Neural progenitor cell (in vitro differentiated cells): ENCODE results near the gene CCDC71L. TPM values are rescaled to one million over a fixed set of nuclear protein-coding genes. Genes with fewer than 3 reads are reported as not detected.
"Not testable (repeated sequence)": the region's sequence is repeated elsewhere in the genome, so short reads cannot be mapped to it uniquely, and the experiment has no call there.

Experiments used
- DNase-seq: peaks from one replicate; pipeline ENCODE4 v3.0.0-alpha.2; 2016; ENCODE audit warnings: low spot score
- H2AFZ ChIP-seq: fragments of 200-600 bp; sonication (generic); replicated peaks from 2 replicates; pipeline ENCODE4 v1.6.1; 2016; ENCODE audit warnings: antibody characterized with exemption
- H3F3A ChIP-seq: fragments of 200-600 bp; sonication (generic); 2 replicates; pipeline ENCODE4 v1.6.1; 2016; ENCODE audit warnings: antibody characterized with exemption, low read depth
- H3K27ac ChIP-seq: fragments of 200-600 bp; sonication (generic); 2 replicates; pipeline ENCODE4 v1.5.1; 2016; ENCODE audit warnings: mild to moderate bottlenecking
- H3K27me3 ChIP-seq: fragments of 200-600 bp; sonication (generic); 2 replicates; pipeline ENCODE4 v1.6.1; 2016; ENCODE audit warnings: mild to moderate bottlenecking, moderate library complexity
- H3K36me3 ChIP-seq: fragments of 200-600 bp; sonication (generic); 2 replicates; pipeline ENCODE4 v1.5.1; 2016
- H3K4me1 ChIP-seq: fragments of 200-600 bp; sonication (generic); 2 replicates; pipeline ENCODE4 v1.6.1; 2016; ENCODE audit warnings: mixed run types
- H3K4me2 ChIP-seq: fragments of 200-600 bp; sonication (generic); 2 replicates; pipeline ENCODE4 v1.6.1; 2016
- H3K4me3 ChIP-seq: fragments of 200-600 bp; sonication (generic); 2 replicates; pipeline ENCODE4 v1.5.1; 2016
- H3K79me2 ChIP-seq: fragments of 200-600 bp; sonication (generic); 2 replicates; pipeline ENCODE4 v1.6.1; 2016; ENCODE audit warnings: low read depth
- H3K9ac ChIP-seq: fragments of 200-600 bp; sonication (generic); 2 replicates; pipeline ENCODE4 v1.6.1; 2016
- H3K9me3 ChIP-seq: fragments of 200-600 bp; sonication (generic); 2 replicates; pipeline ENCODE4 v1.5.1; 2016; ENCODE audit warnings: low read depth
- H4K20me1 ChIP-seq: fragments of 200-600 bp; sonication (generic); 2 replicates; pipeline ENCODE4 v1.6.1; 2016; ENCODE audit warnings: low read depth
- H3K27ac Mint-ChIP-seq: 3 replicates; pipeline ENCODE4 v1.8.0; 2021; ENCODE audit warnings: mixed read lengths
- H3K27me3 Mint-ChIP-seq: 2 replicates; pipeline ENCODE4 v1.8.0; 2022; ENCODE audit warnings: low read depth, mild to moderate bottlenecking, inconsistent platforms, moderate library complexity, mixed read lengths; ENCODE audit not compliant: insufficient read depth
- H3K36me3 Mint-ChIP-seq: 3 replicates; pipeline ENCODE4 v1.8.0; 2021; ENCODE audit warnings: mixed read lengths
- H3K4me1 Mint-ChIP-seq: 3 replicates; pipeline ENCODE4 v1.8.0; 2021; ENCODE audit warnings: mixed read lengths
- H3K4me3 Mint-ChIP-seq: 3 replicates; pipeline ENCODE4 v1.8.0; 2021; ENCODE audit warnings: mild to moderate bottlenecking, moderate library complexity, mixed read lengths
- H3K9me3 Mint-ChIP-seq: 3 replicates; pipeline ENCODE4 v1.8.0; 2020; ENCODE audit warnings: mixed read lengths
- EZH2 ChIP-seq: fragments of 200-600 bp; sonication (generic); IDR thresholded peaks from 2 replicates; pipeline ENCODE4 v1.6.1; 2017; ENCODE audit warnings: antibody characterized with exemption, mild to moderate bottlenecking, moderate library complexity
- EZH2phosphoT487 ChIP-seq: fragments of 200-600 bp; sonication (generic); IDR thresholded peaks from 2 replicates; pipeline ENCODE4 v1.6.1; 2017; ENCODE audit warnings: antibody characterized with exemption
- total RNA-seq: library from RNA; depleted of rRNA; stranded (reverse); fragments of >200 nt; gene quantifications from 2 replicates; pipeline ENCODE4 v1.2.3, GENCODE V29; 2015; ENCODE audit warnings: low replicate concordance
- TF ChIP-seq, protein P1 (sequence below): fragments of 200-600 bp; sonication (generic); IDR thresholded peaks from 2 replicates; pipeline ENCODE4 v1.5.1; 2017; ENCODE audit warnings: antibody characterized with exemption, mild to moderate bottlenecking

The CCDC71L gene
- total RNA-seq, 1 donor from 2014 or later: 23.8 TPM

- H3K4me3 Mint-ChIP-seq: no peak overlapping the region
- H3K79me2 ChIP-seq: no peaks in the 10 kb centered on the region
- no peaks in the 10 kb centered on the region for H4K20me1 ChIP-seq
- no peak overlapping the region for H3K4me2 ChIP-seq
- H3K9me3 Mint-ChIP-seq: peaks cover 5% of the 10 kb centered on the region
- no peak overlapping the region for H3K9ac ChIP-seq
- no peaks in the 10 kb centered on the region for H3K4me1 ChIP-seq
- H3K4me3 ChIP-seq: no peak overlapping the region
- no peak for DNase-seq
- H3K9me3 ChIP-seq: no peaks in the 10 kb centered on the region
- no peaks in the 10 kb centered on the region for H3K36me3 ChIP-seq
- TF ChIP-seq, protein P1, sequence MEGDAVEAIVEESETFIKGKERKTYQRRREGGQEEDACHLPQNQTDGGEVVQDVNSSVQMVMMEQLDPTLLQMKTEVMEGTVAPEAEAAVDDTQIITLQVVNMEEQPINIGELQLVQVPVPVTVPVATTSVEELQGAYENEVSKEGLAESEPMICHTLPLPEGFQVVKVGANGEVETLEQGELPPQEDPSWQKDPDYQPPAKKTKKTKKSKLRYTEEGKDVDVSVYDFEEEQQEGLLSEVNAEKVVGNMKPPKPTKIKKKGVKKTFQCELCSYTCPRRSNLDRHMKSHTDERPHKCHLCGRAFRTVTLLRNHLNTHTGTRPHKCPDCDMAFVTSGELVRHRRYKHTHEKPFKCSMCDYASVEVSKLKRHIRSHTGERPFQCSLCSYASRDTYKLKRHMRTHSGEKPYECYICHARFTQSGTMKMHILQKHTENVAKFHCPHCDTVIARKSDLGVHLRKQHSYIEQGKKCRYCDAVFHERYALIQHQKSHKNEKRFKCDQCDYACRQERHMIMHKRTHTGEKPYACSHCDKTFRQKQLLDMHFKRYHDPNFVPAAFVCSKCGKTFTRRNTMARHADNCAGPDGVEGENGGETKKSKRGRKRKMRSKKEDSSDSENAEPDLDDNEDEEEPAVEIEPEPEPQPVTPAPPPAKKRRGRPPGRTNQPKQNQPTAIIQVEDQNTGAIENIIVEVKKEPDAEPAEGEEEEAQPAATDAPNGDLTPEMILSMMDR: no peak
- TF ChIP-seq EZH2 (no peak), EZH2phosphoT487 (no peak)
- no peaks in the 10 kb centered on the region for H3K27me3 Mint-ChIP-seq
- H3K36me3 Mint-ChIP-seq: no peaks in the 10 kb centered on the region
- no peak overlapping the region for H3K27ac ChIP-seq
- peaks cover 6% of the 10 kb centered on the region for H3K4me1 Mint-ChIP-seq
- no peak overlapping the region for H2AFZ ChIP-seq
- no peak overlapping the region for H3K27ac Mint-ChIP-seq
- no peaks in the 10 kb centered on the region for H3F3A ChIP-seq
- H3K27me3 ChIP-seq: no peaks in the 10 kb centered on the region
These were observed 32.9 kb upstream of the CCDC71L start for GRCh38 chr7:106693677-106694353.

DNA sequence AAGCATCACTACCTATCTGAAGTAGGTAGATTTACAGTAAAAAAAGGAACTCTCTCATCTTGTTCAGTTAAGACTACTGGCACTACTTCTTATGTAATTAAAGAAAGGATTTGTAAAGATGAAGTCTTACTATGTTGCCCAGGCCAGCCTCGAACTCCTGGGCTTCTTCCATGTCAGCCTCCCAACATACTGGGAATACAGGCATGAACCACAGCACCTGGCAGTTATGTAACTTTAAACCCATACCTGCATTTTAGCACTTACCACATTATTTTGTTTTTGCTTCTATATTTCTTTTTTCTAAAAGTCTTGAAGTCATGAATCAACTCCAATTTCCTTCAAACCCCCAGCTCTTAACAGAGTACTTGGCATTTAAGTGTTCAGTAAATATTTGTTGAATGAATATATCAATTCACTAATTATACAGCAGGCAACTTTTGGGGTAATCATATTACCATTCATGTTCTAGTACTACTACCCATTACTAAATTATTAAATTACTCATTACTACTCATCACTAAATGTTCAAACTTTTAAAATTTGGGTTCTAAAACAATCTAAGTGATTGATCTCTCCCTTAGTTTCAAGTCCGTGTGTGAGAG lies 31.6 kb upstream of the CCDC71L start:
- H2AFZ ChIP-seq: no peak overlapping the region
- no peak overlapping the region for H3K9ac ChIP-seq
- no peaks in the 10 kb centered on the region for H3K27me3 Mint-ChIP-seq
- H3K4me3 ChIP-seq: no peak overlapping the region
- no peaks in the 10 kb centered on the region for H3K79me2 ChIP-seq
- no peaks in the 10 kb centered on the region for H3K36me3 Mint-ChIP-seq
- H3K4me1 ChIP-seq: no peaks in the 10 kb centered on the region
- no peaks in the 10 kb centered on the region for H3K36me3 ChIP-seq
- H3K4me1 Mint-ChIP-seq: peaks cover 6% of the 10 kb centered on the region
- DNase-seq: no peak
- H3K27me3 ChIP-seq: no peaks in the 10 kb centered on the region
- no peak overlapping the region for H3K4me3 Mint-ChIP-seq
- H3F3A ChIP-seq: no peaks in the 10 kb centered on the region
- H3K4me2 ChIP-seq: no peak overlapping the region
- H3K27ac Mint-ChIP-seq: no peak overlapping the region
- H4K20me1 ChIP-seq: no peaks in the 10 kb centered on the region
- H3K27ac ChIP-seq: no peak overlapping the region
- H3K9me3 Mint-ChIP-seq: peaks cover 6% of the 10 kb centered on the region
- H3K9me3 ChIP-seq: no peaks in the 10 kb centered on the region
- TF ChIP-seq EZH2phosphoT487: no peak
- no peak for TF ChIP-seq EZH2
- TF ChIP-seq, protein P1: no peak

DNA sequence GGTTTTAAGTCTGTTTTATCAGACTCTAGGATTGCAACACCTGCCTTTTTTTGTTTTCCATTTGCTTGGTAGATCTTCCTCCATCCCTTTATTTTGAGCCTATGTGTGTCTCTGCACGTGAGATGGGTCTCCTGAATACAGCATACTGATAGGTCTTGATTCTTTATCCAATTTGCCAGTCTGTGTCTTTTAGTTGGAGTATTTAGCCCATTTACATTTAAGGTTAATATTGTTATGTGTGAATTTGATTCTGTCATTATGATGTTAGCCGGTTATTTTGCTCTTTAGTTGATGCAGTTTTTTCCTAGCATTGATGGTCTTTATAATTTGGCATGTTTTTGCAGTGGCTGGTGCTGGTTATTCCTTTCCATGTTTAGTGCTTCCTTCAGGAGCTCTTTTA lies 27.2 kb upstream of the CCDC71L start:
- not testable (repeated sequence) for H3K4me1 ChIP-seq, H3K27ac Mint-ChIP-seq, H3F3A ChIP-seq, H3K36me3 ChIP-seq, H3K36me3 Mint-ChIP-seq, H2AFZ ChIP-seq, H3K27me3 Mint-ChIP-seq, H4K20me1 ChIP-seq, H3K79me2 ChIP-seq, DNase-seq, H3K4me3 ChIP-seq, H3K4me3 Mint-ChIP-seq, H3K9me3 Mint-ChIP-seq, H3K9me3 ChIP-seq, H3K27me3 ChIP-seq, H3K27ac ChIP-seq, H3K4me1 Mint-ChIP-seq, H3K4me2 ChIP-seq, H3K9ac ChIP-seq

DNA sequence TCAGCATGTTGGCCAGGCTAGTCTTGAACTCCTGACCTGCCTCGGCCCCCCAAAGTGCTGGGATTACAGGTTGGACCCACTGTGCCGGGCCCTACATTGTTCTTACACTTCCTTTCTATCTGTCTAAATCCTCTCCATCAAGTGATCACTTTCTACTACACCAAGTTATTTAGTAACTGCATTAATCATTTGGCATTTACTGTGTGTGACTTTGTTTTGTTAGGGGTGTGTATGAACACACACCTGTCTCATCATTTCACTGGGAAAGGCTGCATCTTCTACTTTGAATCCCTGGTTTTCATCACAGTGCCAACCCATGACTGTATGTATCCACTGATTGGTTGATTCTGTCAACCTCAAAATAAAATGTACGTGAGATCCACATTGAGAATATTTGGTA lies 23.0 kb upstream of the CCDC71L start:
- no peaks in the 10 kb centered on the region for H3K4me1 Mint-ChIP-seq
- no peaks in the 10 kb centered on the region for H3K27me3 Mint-ChIP-seq
- no peak for DNase-seq
- Histone ChIP-seq H3K4me1 (no peaks in the 10 kb centered on the region), H2AFZ (no peak overlapping the region), H3K27me3 (no peaks in the 10 kb centered on the region), H3K79me2 (no peaks in the 10 kb centered on the region), H3K27ac (no peak overlapping the region), H3K9ac (no peak overlapping the region), H3K4me3 (no peak overlapping the region), H3F3A (no peaks in the 10 kb centered on the region), H3K36me3 (no peaks in the 10 kb centered on the region), H3K4me2 (no peak overlapping the region), H4K20me1 (no peaks in the 10 kb centered on the region), H3K9me3 (no peaks in the 10 kb centered on the region)
- H3K36me3 Mint-ChIP-seq: no peaks in the 10 kb centered on the region
- H3K4me3 Mint-ChIP-seq: no peak overlapping the region
- peaks cover 10% of the 10 kb centered on the region for H3K9me3 Mint-ChIP-seq
- H3K27ac Mint-ChIP-seq: no peak overlapping the region
- TF ChIP-seq, protein P1: no peak
- TF ChIP-seq EZH2phosphoT487: no peak
- TF ChIP-seq EZH2: no peak
